GM12864 (cell line): ENCODE measurements around the gene PRR12.

ENCODE experiments used
- DNase-seq: peaks from one replicate; pipeline ENCODE4 v3.0.0-alpha.2; 2011; ENCODE audit warnings: low read depth
- H3K4me3 ChIP-seq: 2 replicates; pipeline ENCODE4 v1.5.1; 2011; ENCODE audit warnings: mild to moderate bottlenecking, low read depth, low read length, control low read depth
- TF ChIP-seq, protein P1 (sequence below): IDR thresholded peaks from 2 replicates; pipeline ENCODE4 v1.5.1; 2011; ENCODE audit warnings: low read depth, mild to moderate bottlenecking, moderate library complexity, low read length, control low read depth, inconsistent platforms; ENCODE audit errors: missing control alignments

Gene PRR12

DNA sequence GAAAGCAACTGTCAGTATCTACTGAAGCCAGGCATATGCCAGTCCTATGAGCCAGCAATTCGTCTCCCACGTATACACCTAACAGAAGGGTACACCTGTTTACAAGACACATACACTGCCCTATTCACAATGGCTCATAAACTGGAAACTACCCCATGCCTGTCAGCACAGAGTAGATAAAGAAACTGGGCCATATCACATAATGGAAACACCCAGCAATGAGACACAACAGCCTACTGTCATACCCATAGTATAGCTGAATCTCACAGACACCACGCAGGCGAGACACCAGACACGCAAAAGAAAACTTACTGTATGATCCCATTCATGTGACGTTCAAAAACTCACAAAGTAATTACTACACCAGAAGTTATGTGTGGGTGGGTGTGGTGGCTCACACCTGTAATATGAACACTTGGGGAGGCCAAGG, 26.4 kb upstream of the PRR12 start:
- no peak overlapping the region for H3K4me3 ChIP-seq
- no peak for DNase-seq
- TF ChIP-seq, protein P1, sequence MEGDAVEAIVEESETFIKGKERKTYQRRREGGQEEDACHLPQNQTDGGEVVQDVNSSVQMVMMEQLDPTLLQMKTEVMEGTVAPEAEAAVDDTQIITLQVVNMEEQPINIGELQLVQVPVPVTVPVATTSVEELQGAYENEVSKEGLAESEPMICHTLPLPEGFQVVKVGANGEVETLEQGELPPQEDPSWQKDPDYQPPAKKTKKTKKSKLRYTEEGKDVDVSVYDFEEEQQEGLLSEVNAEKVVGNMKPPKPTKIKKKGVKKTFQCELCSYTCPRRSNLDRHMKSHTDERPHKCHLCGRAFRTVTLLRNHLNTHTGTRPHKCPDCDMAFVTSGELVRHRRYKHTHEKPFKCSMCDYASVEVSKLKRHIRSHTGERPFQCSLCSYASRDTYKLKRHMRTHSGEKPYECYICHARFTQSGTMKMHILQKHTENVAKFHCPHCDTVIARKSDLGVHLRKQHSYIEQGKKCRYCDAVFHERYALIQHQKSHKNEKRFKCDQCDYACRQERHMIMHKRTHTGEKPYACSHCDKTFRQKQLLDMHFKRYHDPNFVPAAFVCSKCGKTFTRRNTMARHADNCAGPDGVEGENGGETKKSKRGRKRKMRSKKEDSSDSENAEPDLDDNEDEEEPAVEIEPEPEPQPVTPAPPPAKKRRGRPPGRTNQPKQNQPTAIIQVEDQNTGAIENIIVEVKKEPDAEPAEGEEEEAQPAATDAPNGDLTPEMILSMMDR: no peak

DNA sequence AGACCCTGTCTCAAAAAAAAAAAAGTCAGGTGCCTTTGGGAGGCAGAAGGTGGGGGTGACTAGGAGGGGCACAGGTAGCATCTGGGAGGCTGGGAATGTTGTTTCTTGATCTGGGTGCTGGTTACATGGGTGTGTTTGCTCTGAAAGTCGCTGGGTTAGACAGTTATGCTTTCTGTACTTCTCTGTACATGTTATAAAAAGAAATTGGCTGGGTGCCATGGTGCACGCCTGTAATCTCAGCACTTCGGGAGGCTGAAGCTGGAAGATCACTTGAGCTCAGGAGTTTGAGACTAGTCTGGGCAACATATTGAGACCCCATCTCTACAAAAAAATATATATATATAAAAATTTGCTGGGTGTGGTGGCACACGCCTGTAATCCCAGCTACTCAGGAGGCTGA, 25.7 kb upstream of the PRR12 start:
- TF ChIP-seq, protein P1: no peak
- H3K4me3 ChIP-seq: no peak overlapping the region
- DNase-seq: no peak

DNA sequence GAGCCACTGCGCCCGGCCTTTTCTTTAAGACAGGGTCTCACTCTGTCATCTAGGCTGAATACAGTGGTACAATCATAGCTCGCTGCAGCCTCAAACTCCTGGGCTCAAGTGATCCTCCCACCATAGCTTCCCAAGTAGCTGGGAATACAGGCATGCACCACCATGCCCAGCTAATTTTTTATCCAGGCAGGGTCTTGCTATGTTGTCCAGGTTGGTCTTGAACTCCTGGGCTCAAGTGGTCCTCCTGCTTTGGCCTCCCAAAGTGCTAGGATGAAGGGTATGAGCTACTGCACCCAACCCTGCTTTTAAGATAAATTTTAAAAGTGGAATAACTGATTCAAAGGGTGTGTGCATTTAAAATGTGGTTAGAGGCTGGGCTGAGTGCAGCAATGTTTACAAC, 24.7 kb upstream of the PRR12 start:
- H3K4me3 ChIP-seq: no peak overlapping the region
- TF ChIP-seq, protein P1: no peak
- DNase-seq: no peak

DNA sequence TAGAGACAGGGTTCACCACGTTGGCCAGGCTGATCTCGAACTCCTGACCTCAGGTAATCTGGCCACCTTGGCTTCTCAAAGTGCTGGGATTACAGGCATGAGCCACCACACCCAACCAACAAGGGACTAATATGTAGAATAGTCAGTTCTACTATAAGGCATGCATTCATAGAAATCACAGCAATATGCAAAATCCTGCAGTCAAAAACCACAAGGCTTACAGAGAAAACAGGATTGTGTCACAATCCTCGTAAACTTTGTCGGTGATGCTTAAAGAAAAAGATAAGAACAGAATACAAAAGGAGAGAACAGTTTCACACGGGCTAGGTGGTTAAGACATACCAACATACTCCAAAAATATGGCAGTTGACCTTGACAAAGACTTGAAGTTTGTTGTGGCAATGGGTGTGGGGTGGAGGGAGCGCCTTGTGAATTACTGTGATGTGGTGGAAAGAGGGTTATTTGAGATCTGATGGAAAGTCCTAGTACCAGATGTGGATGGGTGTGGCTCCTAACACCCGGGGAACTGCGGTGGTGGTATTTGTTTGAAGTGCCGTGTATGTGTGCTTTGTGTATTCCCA, 23.0 kb upstream of the PRR12 start:
- H3K4me3 ChIP-seq: no peak overlapping the region
- no peak for DNase-seq
- TF ChIP-seq, protein P1: no peak

DNA sequence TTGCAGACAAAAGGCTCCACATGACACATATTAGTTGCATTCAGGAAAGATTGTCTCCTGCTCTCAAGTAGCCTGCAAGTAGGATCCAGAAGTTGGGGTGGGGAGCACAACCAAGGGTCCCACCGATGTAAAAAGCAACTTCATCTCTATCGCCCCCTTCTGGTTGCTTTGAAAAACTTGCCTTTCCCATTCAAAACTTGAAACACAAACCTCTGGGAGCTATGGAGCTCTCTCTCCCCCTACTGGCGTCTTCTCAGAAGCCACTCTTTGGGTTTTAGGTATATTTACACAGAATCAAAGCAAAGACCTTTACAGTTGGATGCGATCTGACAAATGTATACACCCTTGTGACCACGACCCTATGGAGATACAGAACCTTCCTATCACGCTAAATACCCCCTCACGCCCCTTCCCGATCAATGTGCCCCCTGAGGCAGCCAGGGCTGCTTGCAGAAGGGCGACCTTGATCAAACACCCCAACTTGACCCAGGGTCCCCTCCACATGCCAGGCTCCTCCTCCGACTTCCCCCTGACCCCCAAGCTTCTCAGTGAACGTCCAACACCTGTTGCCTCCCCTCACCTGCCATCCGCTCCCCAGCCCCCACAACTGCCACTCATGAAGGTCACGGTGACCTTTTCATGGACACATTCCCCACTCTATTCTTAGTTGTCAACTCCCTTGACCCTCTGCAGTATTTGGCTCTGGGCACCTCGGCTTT, 20.7 kb upstream of the PRR12 start:
- peak; percentile 70 for DNase-seq
- no peak overlapping the region for H3K4me3 ChIP-seq
- TF ChIP-seq, protein P1: peak; percentile 97

DNA sequence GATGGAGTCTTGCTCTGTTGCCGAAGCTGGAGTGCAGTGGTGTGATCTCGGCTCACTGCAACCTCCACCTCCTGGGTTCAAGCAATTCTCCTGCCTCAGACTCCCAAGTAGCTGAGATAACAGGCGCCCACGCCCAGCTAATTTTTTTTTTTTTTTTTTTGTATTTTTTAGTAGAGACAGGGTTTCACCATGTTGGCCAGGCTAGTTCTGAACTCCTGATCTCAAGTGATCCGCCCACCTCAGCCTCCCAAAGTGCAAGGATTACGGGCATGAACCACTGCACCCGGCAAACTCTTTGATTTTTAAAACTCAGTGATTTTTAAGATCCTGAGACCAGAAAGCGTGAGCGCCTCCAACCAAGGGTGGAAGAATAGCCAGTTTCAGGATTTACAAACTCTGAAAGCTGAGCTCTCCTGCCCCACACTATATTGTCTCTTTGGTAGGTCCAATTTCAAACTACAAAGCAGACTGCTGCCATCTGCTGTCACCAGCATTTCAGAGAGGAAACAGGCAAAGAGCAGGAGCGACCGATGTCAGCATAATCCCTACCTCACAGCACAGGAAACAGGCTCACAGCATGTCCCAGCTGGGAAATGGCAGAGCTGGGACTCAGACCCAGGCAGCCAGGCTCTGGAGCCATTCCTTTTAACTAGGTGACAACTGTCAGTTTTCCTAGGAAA, 19.8 kb upstream of the PRR12 start:
- no peak for DNase-seq
- TF ChIP-seq, protein P1: no peak
- no peak overlapping the region for H3K4me3 ChIP-seq

DNA sequence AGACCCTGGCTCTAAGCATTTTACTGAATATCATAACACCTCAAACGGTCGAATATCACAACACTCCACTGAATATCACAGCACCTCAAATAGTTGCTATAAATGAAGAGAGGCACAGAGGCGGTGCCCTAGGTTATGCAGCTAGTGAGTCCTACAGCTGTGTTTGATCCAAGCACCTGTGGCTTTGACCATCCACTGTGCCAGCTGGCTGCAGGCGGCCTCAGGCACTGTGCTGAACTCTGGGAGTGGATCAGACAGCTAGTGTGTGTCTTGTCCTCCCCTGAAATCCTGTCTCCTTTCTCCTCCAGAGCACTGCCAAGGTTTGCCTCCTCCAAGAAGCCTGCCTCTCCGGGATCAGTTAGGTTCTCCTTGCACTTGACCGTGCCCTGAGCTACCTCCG, 18.0 kb upstream of the PRR12 start:
- DNase-seq: no peak
- TF ChIP-seq, protein P1: no peak
- no peak overlapping the region for H3K4me3 ChIP-seq
